Measurements from ENCODE around the gene MAP2K5. TPM values are rescaled to one million over a fixed set of nuclear protein-coding genes. Genes with fewer than 3 reads are reported as not detected.

MAP2K5 gene
- total RNA-seq, 1 experiment from 2014 or later: 15.0 TPM

DNA sequence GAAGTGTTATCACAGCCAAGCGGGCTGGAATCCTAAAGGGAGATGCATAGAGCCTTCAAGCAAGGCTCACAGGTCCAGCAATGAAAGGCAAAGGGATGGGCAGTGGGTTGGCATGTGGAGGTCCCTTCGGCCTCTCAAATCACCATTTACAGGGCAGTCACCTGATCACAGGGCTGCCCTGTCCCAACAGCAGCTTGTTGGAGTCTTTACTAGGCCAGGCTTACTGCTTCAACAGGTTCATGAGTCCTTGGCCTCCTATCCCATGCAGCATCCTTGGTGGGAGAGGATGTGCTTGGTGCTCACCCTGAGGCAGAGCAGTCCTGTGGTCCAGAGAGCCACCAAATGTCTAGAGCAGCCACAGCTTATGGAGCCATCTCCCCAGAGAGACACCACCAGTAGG is 258.6 kb downstream of the MAP2K5 start:
- no peaks in the 10 kb centered on the region for H3K27me3 ChIP-seq (ENCODE audit: insufficient read depth, low read length)
- no peak overlapping the region for H3K4me3 Mint-ChIP-seq
- H2BK12ac ChIP-seq (ENCODE audit: insufficient read length, low read depth, low read length): no peak overlapping the region
- H2BK15ac ChIP-seq (ENCODE audit: low read depth, low read length): no peak overlapping the region
- no peak overlapping the region for H3K56ac ChIP-seq (ENCODE audit: insufficient read length, low read depth, low read length)
- no peak overlapping the region for H3K9ac ChIP-seq (ENCODE audit: extremely low read depth, insufficient read length, low read length)
- TF ChIP-seq, protein P1, sequence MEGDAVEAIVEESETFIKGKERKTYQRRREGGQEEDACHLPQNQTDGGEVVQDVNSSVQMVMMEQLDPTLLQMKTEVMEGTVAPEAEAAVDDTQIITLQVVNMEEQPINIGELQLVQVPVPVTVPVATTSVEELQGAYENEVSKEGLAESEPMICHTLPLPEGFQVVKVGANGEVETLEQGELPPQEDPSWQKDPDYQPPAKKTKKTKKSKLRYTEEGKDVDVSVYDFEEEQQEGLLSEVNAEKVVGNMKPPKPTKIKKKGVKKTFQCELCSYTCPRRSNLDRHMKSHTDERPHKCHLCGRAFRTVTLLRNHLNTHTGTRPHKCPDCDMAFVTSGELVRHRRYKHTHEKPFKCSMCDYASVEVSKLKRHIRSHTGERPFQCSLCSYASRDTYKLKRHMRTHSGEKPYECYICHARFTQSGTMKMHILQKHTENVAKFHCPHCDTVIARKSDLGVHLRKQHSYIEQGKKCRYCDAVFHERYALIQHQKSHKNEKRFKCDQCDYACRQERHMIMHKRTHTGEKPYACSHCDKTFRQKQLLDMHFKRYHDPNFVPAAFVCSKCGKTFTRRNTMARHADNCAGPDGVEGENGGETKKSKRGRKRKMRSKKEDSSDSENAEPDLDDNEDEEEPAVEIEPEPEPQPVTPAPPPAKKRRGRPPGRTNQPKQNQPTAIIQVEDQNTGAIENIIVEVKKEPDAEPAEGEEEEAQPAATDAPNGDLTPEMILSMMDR (conservative IDR thresholded peaks at IDR 0.05): no peak
- no peak overlapping the region for H3K27ac Mint-ChIP-seq
- H2AFZ ChIP-seq (ENCODE audit: low read length): no peak overlapping the region
- H3K23me2 ChIP-seq (ENCODE audit: insufficient read length, low read depth, low read length, poor library complexity, severe bottlenecking): no peaks in the 10 kb centered on the region
- peaks cover 0 to 2% (median under 1%) of the 10 kb centered on the region in 3 experiments; a peak in 2 of 7 replicates for H3K36me3 Mint-ChIP-seq (ENCODE audit: insufficient read depth in 1 of 3, low read depth in 3 of 3)
- H2BK5ac ChIP-seq (ENCODE audit: insufficient read length, low read length): no peak overlapping the region
- no peaks in the 10 kb centered on the region for H4K20me1 ChIP-seq (ENCODE audit: control insufficient read depth, insufficient read depth, insufficient read length)
- H3K79me1 ChIP-seq (ENCODE audit: insufficient read depth, low read depth, low read length, poor library complexity, severe bottlenecking): no peaks in the 10 kb centered on the region
- H3K9me3 Mint-ChIP-seq: 0 out of 5 replicates have a peak, but pooled peaks cover 0 to under 1% of the 10 kb centered on the region in 2 experiments
- no peak overlapping the region for H4K5ac ChIP-seq (ENCODE audit: insufficient read length, low read depth, low read length)
- no peaks in the 10 kb centered on the region for H3K79me2 ChIP-seq (ENCODE audit: insufficient read depth, low read length)
- DNase-seq: no peak
- H2AK5ac ChIP-seq (ENCODE audit: insufficient read length, low read length): no peak overlapping the region
- H3K4me1 ChIP-seq (ENCODE audit: insufficient read depth, low read length): peaks cover 2% of the 10 kb centered on the region; the same call in 1 of the 2 replicates
- H3K4me1 Mint-ChIP-seq: peaks cover 22 to 32% of the 10 kb centered on the region in 2 experiments
- no peak overlapping the region for H4K8ac ChIP-seq (replicated peaks; ENCODE audit: insufficient read length, low read depth, low read length)
- H3K18ac ChIP-seq (ENCODE audit: insufficient read length, low read depth, low read length): no peak overlapping the region
- H3T11ph ChIP-seq (ENCODE audit: low read length): no peak overlapping the region
- no peak overlapping the region; the same call in 1 of the 2 replicates for H3K14ac ChIP-seq (ENCODE audit: insufficient read depth, low read length)
- no peak overlapping the region for H3K27ac ChIP-seq (ENCODE audit: insufficient read length, low read depth, low read length)
- H3K4ac ChIP-seq (ENCODE audit: low read depth, low read length): no peak overlapping the region
- no peak overlapping the region for H2BK120ac ChIP-seq (ENCODE audit: low read depth, low read length, poor library complexity, severe bottlenecking)
- H3K9me3 ChIP-seq (ENCODE audit: control insufficient read depth, low read depth, low read length): no peaks in the 10 kb centered on the region
- H2BK20ac ChIP-seq (ENCODE audit: low read depth, low read length, poor library complexity, severe bottlenecking): no peak overlapping the region
- no peak overlapping the region for H4K91ac ChIP-seq (ENCODE audit: insufficient read length, low read depth, low read length)
- no peak overlapping the region for H3K23ac ChIP-seq (ENCODE audit: insufficient read length, low read depth, low read length)
- no CpG with 5 or more reads among the region's 2 CpGs for WGBS (ENCODE audit: extremely low coverage, insufficient read length, low lambda C conversion rate)
- H3K27me3 Mint-ChIP-seq (ENCODE audit: low read depth): no peaks in the 10 kb centered on the region; the same call in 1 of the 2 replicates
- H3K4me2 ChIP-seq (ENCODE audit: insufficient read depth, insufficient read length, low read length): no peak overlapping the region
